ENCODE measurements around the gene UGT1A7.
"Not testable (repeated sequence)": the region's sequence is repeated elsewhere in the genome, so short reads cannot be mapped to it uniquely, and the experiment has no call there.

Gene UGT1A7

GRCh38 chr2:233718552-233718951 is 36.9 kb downstream of the UGT1A7 start, which contains the start of gene UGT1A4:
Gene UGT1A4, plus strand, starts transcription at chr2:233718736. Its CDS starts 85 bp downstream, at chr2:233718821.
- DNase-seq = no peak

GRCh38 chr2:233728723-233729301 is 47.1 kb downstream of the UGT1A7 start, which contains the start of gene UGT1A3:
Gene UGT1A3, plus strand, starts transcription at chr2:233729042. Its CDS starts 85 bp downstream, at chr2:233729127.
- no peak for DNase-seq

GRCh38 chr2:233736868-233737653 is 55.4 kb downstream of the UGT1A7 start:
- DNase-seq = not testable (repeated sequence)

GRCh38 chr2:233740870-233741269 is 59.2 kb downstream of the UGT1A7 start:
- no peak for DNase-seq

GRCh38 chr2:233743464-233744259 is 62.0 kb downstream of the UGT1A7 start:
- DNase-seq = no peak

- DNase-seq = no peak
Measured at GRCh38 chr2:233745073-233745755, 63.5 kb downstream of the UGT1A7 start.

GRCh38 chr2:233745838-233746237 is 64.1 kb downstream of the UGT1A7 start:
- not testable (repeated sequence) for DNase-seq

GRCh38 chr2:233746475-233747282 is 65.0 kb downstream of the UGT1A7 start:
- DNase-seq = no peak

GRCh38 chr2:233747283-233747544 is 65.5 kb downstream of the UGT1A7 start:
- DNase-seq = no peak

GRCh38 chr2:233750689-233751088 is 69.0 kb downstream of the UGT1A7 start:
- not testable (repeated sequence) for DNase-seq

- not testable (repeated sequence) for DNase-seq
Measured at GRCh38 chr2:233751212-233752009, 69.7 kb downstream of the UGT1A7 start.

- DNase-seq = no peak
Measured at GRCh38 chr2:233754872-233755611, 73.3 kb downstream of the UGT1A7 start.

- no peak for DNase-seq
Measured at GRCh38 chr2:233756429-233757081, 74.9 kb downstream of the UGT1A7 start.

- no peak for DNase-seq
Measured at GRCh38 chr2:233758141-233758540, 76.4 kb downstream of the UGT1A7 start.

- no peak for DNase-seq
Measured at GRCh38 chr2:233758849-233759248, 77.1 kb downstream of the UGT1A7 start.

GRCh38 chr2:233760043-233760442 is 78.3 kb downstream of the UGT1A7 start, which contains the start of gene UGT1A1:
Gene UGT1A1, plus strand, starts transcription at chr2:233760270. Its CDS starts 18 bp downstream, at chr2:233760288.
- DNase-seq = no peak

GRCh38 chr2:233761040-233761769 is 79.5 kb downstream of the UGT1A7 start:
- no peak for DNase-seq

GRCh38 chr2:233764264-233764663 is 82.6 kb downstream of the UGT1A7 start:
- no peak for DNase-seq

GRCh38 chr2:233764761-233765160 is 83.1 kb downstream of the UGT1A7 start:
- no peak for DNase-seq

All from hematopoietic multipotent progenitor cell treated with erythropoietin and hydrocortisone succinate and interleukin-3 and kit ligand, for 6 days (in vitro differentiated cells).